Adrenal gland (tissue), 5 donors: Measurements from ENCODE around the gene HAX1.

ENCODE experiments used
- POLR2A ChIP-seq, 2 donors: fragments of 450-650 bp; IDR thresholded peaks; one replicate each; pipeline ENCODE4 v1.6.1; 2017; ENCODE audit warnings: antibody characterized with exemption in 2 of 2, mild to moderate bottlenecking in 2 of 2, moderate library complexity in 1 of 2
- TF ChIP-seq, protein P1 (sequence below), 6 experiments: fragments of 450-650 bp in 4 of 6; fragments of 200-600 bp in 2 of 6; sonication (generic) in 1 of 6; IDR thresholded peaks; 1 replicate in 5 of 6; 2 replicates in 1 of 6; pipeline versions ENCODE4 v1.5.1 to v1.8.0; 2016 to 2021; ENCODE audit warnings: antibody characterized with exemption in 6 of 6, mild to moderate bottlenecking in 2 of 6, moderate library complexity in 1 of 6
- donor health status: DM: no; HTN: no; CAD: no.

DNA sequence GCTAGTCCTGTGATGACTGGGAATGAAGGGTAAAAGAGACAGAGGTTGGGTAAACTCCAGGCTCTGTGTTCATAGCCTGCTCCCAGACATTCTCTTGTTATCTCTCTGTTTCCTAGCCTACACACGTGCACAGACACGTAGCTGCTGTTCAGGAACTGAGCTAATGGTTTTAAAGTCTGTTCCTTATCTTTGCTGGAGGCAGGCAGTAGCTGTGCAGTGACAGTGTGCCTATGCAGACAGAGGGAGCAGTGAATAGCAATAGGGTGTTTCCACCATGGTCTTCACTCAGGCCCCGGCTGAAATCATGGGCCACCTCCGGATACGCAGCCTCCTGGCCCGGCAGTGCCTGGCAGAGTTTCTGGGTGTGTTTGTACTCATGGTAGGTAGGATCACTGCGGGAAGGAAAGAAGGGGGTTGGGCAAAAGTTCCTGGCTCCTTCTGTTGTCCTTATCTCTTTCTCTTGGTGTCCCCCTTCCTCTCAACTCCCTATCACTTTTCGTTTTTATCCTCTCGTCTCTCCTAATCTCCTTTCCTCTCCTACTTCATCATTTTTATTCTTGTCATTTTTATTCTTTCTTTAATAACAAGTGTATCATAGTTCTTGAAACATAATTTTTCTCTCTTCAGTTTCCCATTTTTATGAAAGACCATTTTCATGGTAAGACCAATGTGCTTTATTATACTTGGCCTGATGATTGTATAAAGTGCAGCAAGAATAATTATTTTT is 48.6 kb downstream of the HAX1 start, which contains the start of gene AQP10:
- TF ChIP-seq, protein P1, sequence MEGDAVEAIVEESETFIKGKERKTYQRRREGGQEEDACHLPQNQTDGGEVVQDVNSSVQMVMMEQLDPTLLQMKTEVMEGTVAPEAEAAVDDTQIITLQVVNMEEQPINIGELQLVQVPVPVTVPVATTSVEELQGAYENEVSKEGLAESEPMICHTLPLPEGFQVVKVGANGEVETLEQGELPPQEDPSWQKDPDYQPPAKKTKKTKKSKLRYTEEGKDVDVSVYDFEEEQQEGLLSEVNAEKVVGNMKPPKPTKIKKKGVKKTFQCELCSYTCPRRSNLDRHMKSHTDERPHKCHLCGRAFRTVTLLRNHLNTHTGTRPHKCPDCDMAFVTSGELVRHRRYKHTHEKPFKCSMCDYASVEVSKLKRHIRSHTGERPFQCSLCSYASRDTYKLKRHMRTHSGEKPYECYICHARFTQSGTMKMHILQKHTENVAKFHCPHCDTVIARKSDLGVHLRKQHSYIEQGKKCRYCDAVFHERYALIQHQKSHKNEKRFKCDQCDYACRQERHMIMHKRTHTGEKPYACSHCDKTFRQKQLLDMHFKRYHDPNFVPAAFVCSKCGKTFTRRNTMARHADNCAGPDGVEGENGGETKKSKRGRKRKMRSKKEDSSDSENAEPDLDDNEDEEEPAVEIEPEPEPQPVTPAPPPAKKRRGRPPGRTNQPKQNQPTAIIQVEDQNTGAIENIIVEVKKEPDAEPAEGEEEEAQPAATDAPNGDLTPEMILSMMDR (IDR thresholded peaks at IDR 0.05), result no peak
- no peak for TF ChIP-seq POLR2A (IDR thresholded peaks at IDR 0.05)
